GM21717 (cell line): ENCODE data around the gene MTHFD2L.
"Not testable (repeated sequence)": the region's sequence is repeated elsewhere in the genome, so short reads cannot be mapped to it uniquely, and the experiment has no call there.

ENCODE experiments used
- ATAC-seq: cut with Tn5 transposase; IDR thresholded peaks from one replicate; pipeline ENCODE4 v1.9.1; 2021; ENCODE audit warnings: mild to moderate bottlenecking, moderate library complexity; ENCODE audit not compliant: unreplicated experiment

MTHFD2L gene

DNA sequence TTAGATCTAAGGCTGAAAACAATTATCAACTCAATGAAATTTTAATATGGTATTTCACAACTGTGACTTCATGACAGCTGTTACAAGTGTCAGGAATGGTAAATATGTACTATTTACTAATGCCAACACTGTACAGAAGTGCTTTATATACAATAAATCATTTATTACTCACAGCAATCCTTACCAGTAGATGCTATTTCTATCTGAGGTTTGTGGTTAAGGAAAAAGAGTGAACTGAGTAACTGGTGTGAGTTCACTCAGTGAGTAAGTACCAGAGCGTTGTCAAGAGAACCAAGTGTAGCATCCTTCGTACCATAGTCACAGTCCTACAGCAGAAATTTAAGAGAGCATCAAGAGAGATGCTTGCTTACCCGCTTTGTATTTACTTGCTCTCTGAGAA lies 23.3 kb downstream of the MTHFD2L start:
- ATAC-seq, result no peak

GRCh38 chr4:74188912-74189311 lies 31.0 kb downstream of the MTHFD2L start:
- ATAC-seq, result no peak

- no peak for ATAC-seq
Observed at GRCh38 chr4:74189331-74190043, 31.6 kb downstream of the MTHFD2L start.

DNA sequence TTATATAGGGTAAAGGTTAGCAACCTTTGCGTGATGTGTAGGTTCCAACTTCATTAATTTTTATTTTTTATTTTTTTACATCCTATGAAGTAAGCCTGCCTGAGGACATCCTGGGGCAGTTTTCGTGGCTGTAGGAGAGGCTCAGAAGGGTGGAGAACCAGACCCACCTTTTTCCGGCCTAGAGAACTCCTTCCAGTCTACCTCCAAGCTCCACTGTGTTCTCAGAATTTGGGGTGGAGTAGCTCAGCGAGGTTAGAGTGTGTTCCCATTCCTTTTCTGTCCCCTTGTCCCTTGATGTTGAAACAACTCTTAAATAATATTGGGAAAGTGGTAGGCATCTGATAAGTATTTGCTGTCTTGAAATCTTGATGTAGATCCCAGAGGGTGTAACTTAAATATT lies 32.4 kb downstream of the MTHFD2L start:
- no peak for ATAC-seq

DNA sequence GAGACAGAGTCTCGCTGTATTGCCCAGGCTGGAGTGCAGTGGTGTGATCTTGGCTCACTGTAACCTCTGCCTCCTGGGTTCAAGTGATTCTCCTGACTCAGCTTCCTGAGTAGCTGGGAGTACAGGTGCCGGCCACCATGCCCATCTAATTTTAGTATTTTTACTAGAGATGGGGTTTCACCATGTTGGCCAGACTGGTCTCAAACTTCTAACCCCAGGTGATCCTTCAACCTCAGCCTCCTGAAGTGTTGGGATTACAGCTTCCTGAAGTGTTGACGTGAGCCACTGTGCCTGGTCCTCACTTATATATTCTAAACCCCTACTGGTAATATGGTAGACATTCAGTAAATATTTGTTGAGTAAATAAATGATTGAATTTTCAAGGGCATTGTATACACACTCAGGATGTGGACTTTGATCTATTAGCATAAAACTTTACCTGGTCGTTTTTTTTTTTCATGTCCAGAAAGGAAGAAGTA lies 33.0 kb downstream of the MTHFD2L start:
- ATAC-seq, result no peak

DNA sequence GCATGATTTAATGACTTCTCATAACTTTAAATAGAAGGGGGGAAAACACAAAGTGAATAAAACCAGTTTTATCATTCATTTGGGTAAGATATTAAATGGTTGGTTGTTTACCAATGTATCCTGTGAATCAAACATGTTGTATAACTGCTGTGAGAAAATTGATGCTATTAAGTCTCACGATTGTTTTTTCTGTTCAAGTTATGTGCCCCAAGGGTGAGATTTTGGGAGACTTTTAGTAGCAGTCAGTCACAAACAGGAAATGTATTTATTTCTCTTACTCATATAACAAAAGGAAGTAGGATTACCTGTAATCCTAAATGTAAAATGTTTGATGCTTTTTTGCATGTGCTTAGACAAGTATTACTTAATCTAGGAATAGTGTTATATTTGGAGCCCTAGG lies 39.2 kb downstream of the MTHFD2L start:
- no peak for ATAC-seq

- ATAC-seq, result no peak
Observed at GRCh38 chr4:74202062-74202586, 44.2 kb downstream of the MTHFD2L start.

GRCh38 chr4:74203467-74203866 lies 45.5 kb downstream of the MTHFD2L start:
- ATAC-seq, result no peak

DNA sequence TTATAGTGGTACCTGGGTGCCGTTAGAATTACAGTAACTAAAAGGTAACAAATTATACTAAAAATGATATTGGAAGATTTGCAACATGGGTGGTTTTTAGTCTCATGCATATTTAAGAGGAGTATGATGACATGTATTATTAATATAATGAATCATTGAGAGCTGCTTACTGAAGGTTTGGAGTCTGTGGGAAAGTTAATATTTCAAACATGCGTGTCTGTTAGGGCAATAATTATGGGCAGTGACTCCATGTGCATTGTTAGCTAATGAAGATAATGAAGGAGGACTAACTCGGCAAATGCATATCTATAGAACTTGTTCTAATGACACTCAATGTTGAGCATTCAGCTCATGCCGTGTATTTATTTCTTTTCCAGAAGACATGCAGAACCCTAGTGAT lies 47.1 kb downstream of the MTHFD2L start:
- no peak for ATAC-seq

GRCh38 chr4:74205559-74205958 lies 47.6 kb downstream of the MTHFD2L start:
- ATAC-seq, result no peak

DNA sequence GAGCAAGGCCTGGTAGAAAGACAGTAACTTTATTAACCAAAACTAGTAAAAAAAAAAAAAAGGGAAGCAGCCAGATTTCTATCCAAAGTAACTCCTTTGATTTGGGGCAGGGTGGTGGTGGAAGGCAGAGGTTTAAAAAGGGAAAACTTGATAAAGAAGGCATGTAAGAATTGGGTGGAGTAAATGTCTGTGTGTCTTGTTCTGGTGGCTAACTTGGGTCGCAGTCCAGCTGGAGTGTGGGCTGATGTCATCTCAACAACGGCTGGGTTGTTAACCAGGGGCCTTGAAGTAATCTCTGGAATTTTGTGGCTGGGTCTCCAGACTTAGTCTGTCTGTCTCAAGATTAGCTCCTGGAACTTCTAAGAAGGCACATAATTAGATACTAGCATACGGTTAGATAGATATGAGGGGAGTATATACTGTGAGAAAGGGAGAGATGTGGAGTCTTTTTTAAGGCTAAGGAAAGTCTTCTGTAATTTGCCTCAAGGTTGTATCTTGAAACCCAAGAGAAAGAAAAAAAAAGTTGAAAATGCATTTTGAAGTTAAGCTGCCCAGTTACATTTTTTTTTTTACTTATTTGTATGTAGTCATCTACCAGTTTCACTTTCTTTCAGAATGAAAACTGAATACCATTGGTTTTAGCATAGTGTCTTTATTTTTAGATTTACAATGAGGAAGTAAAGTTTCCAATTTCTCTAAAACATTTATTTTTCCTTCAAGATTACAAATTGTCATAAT lies 48.3 kb downstream of the MTHFD2L start:
- ATAC-seq, result peak; percentile 84

DNA sequence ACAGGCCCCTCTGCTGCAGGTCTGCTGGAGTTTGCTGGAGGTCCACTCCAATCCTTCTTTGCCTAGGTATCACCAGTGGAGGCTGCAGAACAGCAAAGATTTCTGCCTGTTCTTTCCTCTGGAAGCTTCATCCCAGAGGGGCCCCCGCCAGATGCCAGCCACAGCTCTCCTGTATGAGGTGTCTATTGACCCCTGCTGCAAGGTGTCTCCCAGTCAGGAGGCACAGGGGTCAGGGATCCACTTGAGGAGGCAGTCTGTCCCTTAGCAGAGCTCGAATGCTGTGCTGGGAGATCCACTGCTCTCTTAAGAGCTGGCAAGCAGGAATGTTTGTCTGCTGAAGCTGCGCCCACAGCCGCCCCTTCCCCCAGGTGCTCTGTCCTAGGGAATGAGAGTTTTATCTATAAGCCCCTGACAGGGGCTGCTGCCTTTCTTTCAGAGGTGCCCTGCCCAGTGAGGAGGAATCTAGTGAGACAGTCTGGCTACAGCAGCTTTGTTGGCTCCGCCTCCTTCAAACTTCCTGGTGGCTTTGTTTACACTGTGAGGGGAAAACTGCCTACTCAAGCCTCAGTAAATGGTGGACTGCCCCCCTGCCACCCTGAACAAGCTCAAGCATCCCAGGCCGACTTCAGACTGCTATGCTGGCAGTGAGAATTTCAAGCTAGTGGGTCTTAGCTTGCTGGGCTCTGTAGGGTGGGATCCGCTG lies 56.7 kb downstream of the MTHFD2L start:
- not testable (repeated sequence) for ATAC-seq

GRCh38 chr4:74215236-74215635 lies 57.3 kb downstream of the MTHFD2L start:
- not testable (repeated sequence) for ATAC-seq

- no peak for ATAC-seq
Observed at GRCh38 chr4:74217365-74217764, 59.4 kb downstream of the MTHFD2L start.

DNA sequence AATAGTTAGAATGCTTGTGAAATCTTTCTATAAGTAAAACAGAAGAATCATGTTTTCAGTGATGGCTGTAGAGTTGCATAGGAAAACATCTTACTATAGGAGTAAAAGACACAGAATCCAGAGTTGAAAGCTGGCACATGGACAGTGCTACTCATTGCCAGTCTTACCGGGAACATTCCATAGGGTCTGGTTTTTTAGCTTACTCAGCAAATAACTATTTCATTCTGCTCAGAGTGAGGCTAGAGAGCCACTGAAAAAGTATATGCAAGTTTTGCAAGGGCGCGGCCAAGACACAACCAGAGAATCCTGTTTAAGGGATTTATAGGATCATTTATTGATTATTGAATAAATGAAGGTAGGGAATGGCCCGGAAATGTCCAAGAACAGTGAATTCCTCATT lies 60.3 kb downstream of the MTHFD2L start:
- ATAC-seq, result no peak

DNA sequence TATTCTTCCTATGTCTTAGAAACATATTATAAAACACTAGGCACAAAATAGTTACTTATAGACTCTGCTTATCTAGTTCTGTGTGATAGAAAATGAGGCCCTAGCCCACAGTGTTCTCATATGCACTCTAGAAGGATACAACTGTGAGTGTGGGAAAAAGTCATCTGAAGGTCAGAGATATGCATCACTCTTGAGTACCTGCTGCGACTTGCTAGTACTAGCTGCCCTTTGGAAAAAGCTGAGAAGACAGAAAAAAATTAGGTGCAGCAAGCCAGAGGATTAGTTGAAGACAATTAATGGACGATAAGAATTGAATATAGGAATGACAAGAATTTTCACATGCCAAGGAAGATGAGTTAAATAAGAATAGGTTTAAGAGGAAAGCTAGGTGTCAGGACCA lies 61.3 kb downstream of the MTHFD2L start:
- ATAC-seq, result no peak

DNA sequence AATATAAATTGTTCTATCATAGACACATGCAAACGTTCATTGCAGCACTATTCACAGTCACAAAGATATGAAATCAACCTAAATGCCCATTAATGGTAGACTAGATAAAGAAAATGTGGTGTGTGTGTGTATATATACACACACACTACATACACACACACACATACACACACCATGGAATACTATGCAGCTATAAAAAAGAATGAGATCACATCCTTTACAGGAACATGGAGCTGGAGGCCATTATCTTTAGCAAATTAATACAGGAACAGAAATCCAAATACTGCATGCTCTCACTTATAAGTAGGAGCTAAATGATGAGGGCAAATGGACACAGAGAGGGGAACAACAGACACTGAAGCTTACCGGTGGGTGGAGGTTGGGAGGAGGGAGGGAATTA lies 65.2 kb downstream of the MTHFD2L start:
- no peak for ATAC-seq

GRCh38 chr4:74223801-74224200 lies 65.9 kb downstream of the MTHFD2L start:
- no peak for ATAC-seq

- ATAC-seq, result peak; percentile 86
Observed at GRCh38 chr4:74228691-74229640, 71.0 kb downstream of the MTHFD2L start.

- peak; percentile 67 for ATAC-seq
Observed at GRCh38 chr4:74230902-74231499, 73.1 kb downstream of the MTHFD2L start.
